Activated naive CD8-positive, alpha-beta T cell treated with anti-CD3 and anti-CD28 coated beads, Interleukin-2, amount 50 U/mL, for 24 hours (primary cell): ENCODE measurements around the gene SRP54.
"Not testable (repeated sequence)": the region's sequence is repeated elsewhere in the genome, so short reads cannot be mapped to it uniquely, and the experiment has no call there.

Experiments
- ATAC-seq: fragments of 150-1000 bp; cut with Tn5 transposase; one replicate; pipeline ENCODE4 v1.10.0; 2021
- DNase-seq: peaks from one replicate; pipeline ENCODE4 v3.0.0; 2021
- H3K27ac Mint-ChIP-seq: one replicate; pipeline ENCODE4 v1.8.0; 2021; ENCODE audit warnings: mild to moderate bottlenecking, mixed read lengths
- H3K27me3 Mint-ChIP-seq: one replicate; pipeline ENCODE4 v1.8.0; 2021; ENCODE audit warnings: mixed read lengths
- H3K36me3 Mint-ChIP-seq: one replicate; pipeline ENCODE4 v1.8.0; 2021; ENCODE audit warnings: low read depth, mixed read lengths
- H3K4me1 Mint-ChIP-seq: one replicate; pipeline ENCODE4 v1.8.0; 2021; ENCODE audit warnings: mixed read lengths
- H3K4me3 Mint-ChIP-seq: one replicate; pipeline ENCODE4 v1.8.0; 2021; ENCODE audit warnings: mild to moderate bottlenecking, moderate library complexity, mixed read lengths
- H3K9me3 Mint-ChIP-seq: one replicate; pipeline ENCODE4 v1.8.0; 2021; ENCODE audit warnings: mixed read lengths

SRP54 gene

GRCh38 chr14:35001621-35002020 is 18.8 kb downstream of the SRP54 start:
- Mint-ChIP-seq H3K36me3 (peaks cover 32% of the 10 kb centered on the region), H3K27me3 (no peaks in the 10 kb centered on the region), H3K4me1 (no peaks in the 10 kb centered on the region), H3K9me3 (no peaks in the 10 kb centered on the region), H3K27ac (no peak overlapping the region), H3K4me3 (no peak overlapping the region)
- ATAC-seq: no peak
- no peak for DNase-seq

GRCh38 chr14:35004839-35005238 is 22.0 kb downstream of the SRP54 start:
- peaks cover 34% of the 10 kb centered on the region for H3K36me3 Mint-ChIP-seq
- DNase-seq: no peak
- H3K27ac Mint-ChIP-seq: no peak overlapping the region
- H3K27me3 Mint-ChIP-seq: no peaks in the 10 kb centered on the region
- no peaks in the 10 kb centered on the region for H3K9me3 Mint-ChIP-seq
- no peaks in the 10 kb centered on the region for H3K4me1 Mint-ChIP-seq
- no peak overlapping the region for H3K4me3 Mint-ChIP-seq
- ATAC-seq: no peak

GRCh38 chr14:35016568-35016967 is 33.8 kb downstream of the SRP54 start:
- Mint-ChIP-seq H3K4me3 (no peak overlapping the region), H3K36me3 (peaks cover 56% of the 10 kb centered on the region), H3K4me1 (no peaks in the 10 kb centered on the region), H3K27ac (no peak overlapping the region), H3K9me3 (no peaks in the 10 kb centered on the region), H3K27me3 (no peaks in the 10 kb centered on the region)
- DNase-seq: no peak
- ATAC-seq: no peak

GRCh38 chr14:35020713-35021112 is 37.9 kb downstream of the SRP54 start:
- DNase-seq: no peak
- no peaks in the 10 kb centered on the region for H3K4me1 Mint-ChIP-seq
- no peak for ATAC-seq
- no peaks in the 10 kb centered on the region for H3K27me3 Mint-ChIP-seq
- H3K36me3 Mint-ChIP-seq: peaks cover 57% of the 10 kb centered on the region
- H3K9me3 Mint-ChIP-seq: no peaks in the 10 kb centered on the region
- no peak overlapping the region for H3K4me3 Mint-ChIP-seq
- H3K27ac Mint-ChIP-seq: no peak overlapping the region

GRCh38 chr14:35028435-35028834 is 45.6 kb downstream of the SRP54 start:
- H3K36me3 Mint-ChIP-seq: peaks cover 54% of the 10 kb centered on the region
- ATAC-seq (no peak), DNase-seq (no peak)
- no peaks in the 10 kb centered on the region for H3K4me1 Mint-ChIP-seq
- H3K9me3 Mint-ChIP-seq: peaks cover 2% of the 10 kb centered on the region
- H3K27ac Mint-ChIP-seq: no peak overlapping the region
- H3K27me3 Mint-ChIP-seq: no peaks in the 10 kb centered on the region
- no peak overlapping the region for H3K4me3 Mint-ChIP-seq

- Mint-ChIP-seq H3K27me3 (no peaks in the 10 kb centered on the region), H3K27ac (no peak overlapping the region), H3K4me3 (no peak overlapping the region), H3K4me1 (no peaks in the 10 kb centered on the region), H3K36me3 (peaks cover 53% of the 10 kb centered on the region), H3K9me3 (peaks cover 20% of the 10 kb centered on the region)
- ATAC-seq (no peak), DNase-seq (no peak)
These were observed 49.8 kb downstream of the SRP54 start for GRCh38 chr14:35032562-35032961.

GRCh38 chr14:35034440-35034833 is 51.6 kb downstream of the SRP54 start:
- ATAC-seq (no peak), DNase-seq (no peak)
- Mint-ChIP-seq H3K27me3 (no peaks in the 10 kb centered on the region), H3K4me1 (no peaks in the 10 kb centered on the region), H3K27ac (no peak overlapping the region), H3K36me3 (peaks cover 41% of the 10 kb centered on the region), H3K4me3 (no peak overlapping the region), H3K9me3 (peaks cover 20% of the 10 kb centered on the region)

GRCh38 chr14:35034944-35035554 is 52.3 kb downstream of the SRP54 start:
- not testable (repeated sequence) for ATAC-seq, H3K27ac Mint-ChIP-seq, H3K4me1 Mint-ChIP-seq, H3K27me3 Mint-ChIP-seq, H3K4me3 Mint-ChIP-seq, DNase-seq
- peaks cover 20% of the 10 kb centered on the region for H3K9me3 Mint-ChIP-seq
- peaks cover 38% of the 10 kb centered on the region for H3K36me3 Mint-ChIP-seq

- H3K36me3 Mint-ChIP-seq: peaks cover 22% of the 10 kb centered on the region
- not testable (repeated sequence) for ATAC-seq, H3K4me1 Mint-ChIP-seq, H3K27me3 Mint-ChIP-seq, H3K27ac Mint-ChIP-seq, DNase-seq, H3K4me3 Mint-ChIP-seq
- H3K9me3 Mint-ChIP-seq: peaks cover 18% of the 10 kb centered on the region
These were observed 55.5 kb downstream of the SRP54 start for GRCh38 chr14:35038312-35038711.

GRCh38 chr14:35042632-35043031 is 59.8 kb downstream of the SRP54 start:
- H3K36me3 Mint-ChIP-seq: no peaks in the 10 kb centered on the region
- no peak overlapping the region for H3K27ac Mint-ChIP-seq
- no peaks in the 10 kb centered on the region for H3K9me3 Mint-ChIP-seq

GRCh38 chr14:35043046-35043445 is 60.3 kb downstream of the SRP54 start:
- DNase-seq: no peak
- Mint-ChIP-seq H3K36me3 (no peaks in the 10 kb centered on the region), H3K27ac (no peak overlapping the region), H3K4me1 (peaks cover 26% of the 10 kb centered on the region), H3K27me3 (no peaks in the 10 kb centered on the region), H3K4me3 (no peak overlapping the region), H3K9me3 (no peaks in the 10 kb centered on the region)
- no peak for ATAC-seq

More at GRCh38 chr14:35042632-35043031, 59.8 kb downstream of the SRP54 start:
- DNase-seq (no peak), ATAC-seq (no peak)
- Mint-ChIP-seq H3K27me3 (no peaks in the 10 kb centered on the region), H3K4me3 (no peak overlapping the region), H3K4me1 (peaks cover 22% of the 10 kb centered on the region)

GRCh38 chr14:35044939-35045797 is 62.4 kb downstream of the SRP54 start:
- peak overlapping the region; percentile 96 for H3K27ac Mint-ChIP-seq
- no peaks in the 10 kb centered on the region for H3K9me3 Mint-ChIP-seq
- DNase-seq (no peak), ATAC-seq (no peak)
- no peaks in the 10 kb centered on the region for H3K36me3 Mint-ChIP-seq
- no peaks in the 10 kb centered on the region for H3K27me3 Mint-ChIP-seq
- H3K4me1 Mint-ChIP-seq: peaks cover 33% of the 10 kb centered on the region
- peak overlapping the region; percentile 92 for H3K4me3 Mint-ChIP-seq

GRCh38 chr14:35045798-35046047 is 62.9 kb downstream of the SRP54 start:
- no peaks in the 10 kb centered on the region for H3K9me3 Mint-ChIP-seq
- peak overlapping the region; percentile 92 for H3K4me3 Mint-ChIP-seq
- DNase-seq (no peak), ATAC-seq (no peak)
- peak overlapping the region; percentile 96 for H3K27ac Mint-ChIP-seq
- H3K4me1 Mint-ChIP-seq: peaks cover 35% of the 10 kb centered on the region
- peaks cover 3% of the 10 kb centered on the region for H3K36me3 Mint-ChIP-seq
- no peaks in the 10 kb centered on the region for H3K27me3 Mint-ChIP-seq

- no peaks in the 10 kb centered on the region for H3K27me3 Mint-ChIP-seq
- H3K4me3 Mint-ChIP-seq: peak within 1 kb of the TSS; percentile 92
- peak within 1 kb of the TSS; percentile 96 for H3K27ac Mint-ChIP-seq
- H3K36me3 Mint-ChIP-seq: peaks cover 4% of the 10 kb centered on the region
- no peaks in the 10 kb centered on the region for H3K9me3 Mint-ChIP-seq
- peaks cover 36% of the 10 kb centered on the region for H3K4me1 Mint-ChIP-seq
- peak; percentile 98 for ATAC-seq
- peak; percentile 98 for DNase-seq
These were observed 63.4 kb downstream of the SRP54 start, which contains the start of gene FAM177A1 for GRCh38 chr14:35046048-35046750. Gene FAM177A1, plus strand, starts transcription at chr14:35046272. Its CDS starts 192 bp downstream, at chr14:35046464.
